NCI-H1694 treated with DMSO at 0.1 percent for 48 hours (cell line): ENCODE measurements around the gene SHISA7.
A peak's percentile ranks its signal among the peaks of the same experiment; 100 is the strongest.

Experiments used
- DNase-seq: peaks from one replicate; lab custom pipeline; 2025; lab: John Stamatoyannopoulos, UW

Gene SHISA7

DNA sequence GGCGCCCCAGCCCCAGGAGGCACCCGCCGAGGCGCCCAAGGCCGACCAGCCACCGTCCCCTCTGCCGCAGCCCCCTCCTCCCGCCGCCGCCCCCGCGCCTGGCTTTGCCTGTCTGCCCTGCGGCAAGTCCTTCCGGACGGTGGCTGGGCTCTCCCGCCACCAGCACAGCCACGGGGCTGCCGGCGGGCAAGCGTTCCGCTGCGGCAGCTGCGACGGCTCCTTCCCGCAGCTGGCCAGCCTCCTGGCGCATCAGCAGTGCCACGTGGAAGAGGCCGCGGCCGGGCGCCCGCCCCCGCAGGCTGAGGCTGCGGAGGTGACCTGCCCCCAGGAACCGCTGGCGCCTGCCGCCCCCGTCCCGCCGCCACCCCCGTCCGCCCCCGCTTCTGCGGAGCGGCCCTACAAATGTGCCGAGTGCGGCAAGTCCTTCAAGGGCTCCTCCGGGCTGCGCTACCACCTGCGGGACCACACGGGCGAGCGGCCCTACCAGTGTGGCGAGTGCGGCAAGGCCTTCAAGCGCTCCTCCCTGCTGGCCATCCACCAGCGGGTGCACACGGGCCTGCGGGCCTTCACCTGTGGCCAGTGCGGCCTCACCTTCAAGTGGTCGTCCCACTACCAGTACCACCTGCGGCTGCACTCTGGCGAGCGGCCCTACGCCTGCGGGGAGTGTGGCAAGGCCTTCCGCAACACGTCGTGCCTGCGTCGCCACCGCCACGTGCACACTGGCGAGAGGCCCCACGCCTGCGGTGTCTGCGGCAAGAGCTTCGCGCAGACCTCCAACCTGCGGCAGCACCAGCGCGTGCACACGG is 39.3 kb upstream of the SHISA7 start:
- DNase-seq: no peak

DNA sequence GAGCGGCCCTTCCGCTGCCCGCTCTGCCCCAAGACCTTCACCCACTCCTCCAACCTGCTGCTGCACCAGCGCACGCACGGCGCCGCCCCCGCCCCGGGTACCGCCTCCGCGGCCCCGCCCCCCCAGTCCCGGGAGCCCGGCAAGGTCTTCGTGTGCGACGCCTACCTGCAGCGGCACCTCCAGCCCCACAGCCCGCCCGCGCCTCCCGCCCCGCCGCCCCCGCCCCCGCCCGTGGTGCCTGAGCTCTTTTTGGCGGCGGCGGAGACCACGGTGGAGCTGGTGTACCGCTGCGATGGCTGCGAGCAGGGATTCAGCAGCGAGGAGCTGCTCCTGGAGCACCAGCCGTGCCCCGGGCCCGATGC is 38.7 kb upstream of the SHISA7 start:
- no peak for DNase-seq

- DNase-seq: no peak
Measured at GRCh38 chr19:55481148-55481793, 38.2 kb upstream of the SHISA7 start.

DNA sequence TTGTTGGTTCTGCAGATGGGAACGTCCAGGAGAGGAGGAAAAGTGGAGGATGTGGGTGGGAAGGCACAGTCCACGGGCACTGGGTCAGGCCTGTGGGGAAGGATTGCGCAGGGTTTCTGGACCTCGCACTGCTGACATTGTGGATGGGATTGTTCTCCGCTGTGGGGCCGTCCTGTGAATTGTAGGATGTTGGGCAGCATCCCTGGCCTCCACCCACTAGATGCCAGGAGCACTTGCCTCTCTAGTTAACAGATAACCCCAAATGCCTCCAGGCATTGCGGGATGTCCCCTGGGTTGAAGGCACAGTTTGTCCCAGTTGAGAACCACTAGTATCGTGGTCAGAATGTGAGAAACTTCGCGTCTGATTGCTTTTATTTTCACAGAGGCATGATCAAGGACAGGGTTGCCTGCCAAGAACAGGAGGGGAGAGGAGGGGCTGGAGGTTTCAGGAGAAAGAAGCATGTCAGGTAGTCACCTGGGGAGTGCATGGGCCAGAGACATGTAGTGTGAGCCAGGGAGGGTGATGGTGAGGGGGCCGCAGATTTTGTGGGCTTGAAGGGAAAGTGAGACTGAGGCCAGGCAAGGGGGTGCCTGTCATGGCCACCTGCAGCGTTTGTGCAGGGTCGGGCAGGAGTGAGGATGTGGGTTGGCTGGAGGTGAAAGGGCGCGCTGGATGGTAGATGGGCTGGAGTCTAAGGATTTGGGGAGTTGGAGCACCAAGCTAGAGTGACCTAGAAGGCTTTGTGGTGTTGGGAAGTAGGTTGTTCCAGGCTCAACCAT is 36.5 kb upstream of the SHISA7 start:
- no peak for DNase-seq

DNA sequence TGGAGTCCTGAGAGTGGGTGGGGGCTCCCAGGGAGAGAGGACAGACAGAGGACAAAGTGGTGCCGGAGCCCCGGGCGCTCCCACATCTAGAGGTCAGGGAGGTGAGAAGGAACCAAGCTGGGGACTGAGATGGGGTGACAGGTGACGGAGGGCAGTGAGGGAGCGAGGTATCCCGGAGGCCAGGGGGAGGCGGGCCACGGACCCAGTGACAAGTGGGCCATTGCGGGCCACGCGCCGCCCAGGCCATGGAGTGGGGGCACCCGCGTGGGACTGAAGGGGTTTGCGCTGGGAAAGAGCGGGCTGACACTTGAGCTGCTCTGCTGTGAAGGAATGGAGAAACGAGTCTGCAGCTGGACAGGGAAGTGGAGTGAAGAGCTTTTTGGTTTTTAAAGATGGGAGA is 35.9 kb upstream of the SHISA7 start:
- no peak for DNase-seq

- DNase-seq: no peak
Measured at GRCh38 chr19:55478364-55478763, 35.3 kb upstream of the SHISA7 start.

DNA sequence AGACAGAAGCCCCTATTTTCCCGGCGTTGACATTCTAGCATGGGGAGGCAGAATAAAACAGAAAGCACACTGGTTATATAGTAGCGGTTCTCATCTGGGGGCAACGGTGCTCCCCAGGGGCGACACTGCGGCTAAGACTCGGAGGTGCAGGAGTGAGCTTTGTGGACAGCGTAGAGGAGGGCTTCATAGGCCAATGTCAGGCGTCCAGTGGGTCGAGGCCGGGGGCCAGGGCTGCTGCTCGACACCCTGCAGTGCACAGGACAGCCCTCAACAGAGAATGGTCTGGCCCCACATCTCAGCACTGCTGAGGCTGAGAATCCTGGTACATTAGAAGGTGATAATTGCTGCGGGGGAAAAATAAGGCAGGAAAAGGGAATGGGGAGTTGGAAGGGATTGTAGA is 34.8 kb upstream of the SHISA7 start:
- DNase-seq: no peak

GRCh38 chr19:55476100-55476775 is 33.1 kb upstream of the SHISA7 start, which contains the start of gene ZNF628:
Gene ZNF628, plus strand, starts transcription at chr19:55476617. Its CDS starts 3,294 bp downstream, at chr19:55479911.
- DNase-seq: peak; percentile 95

DNA sequence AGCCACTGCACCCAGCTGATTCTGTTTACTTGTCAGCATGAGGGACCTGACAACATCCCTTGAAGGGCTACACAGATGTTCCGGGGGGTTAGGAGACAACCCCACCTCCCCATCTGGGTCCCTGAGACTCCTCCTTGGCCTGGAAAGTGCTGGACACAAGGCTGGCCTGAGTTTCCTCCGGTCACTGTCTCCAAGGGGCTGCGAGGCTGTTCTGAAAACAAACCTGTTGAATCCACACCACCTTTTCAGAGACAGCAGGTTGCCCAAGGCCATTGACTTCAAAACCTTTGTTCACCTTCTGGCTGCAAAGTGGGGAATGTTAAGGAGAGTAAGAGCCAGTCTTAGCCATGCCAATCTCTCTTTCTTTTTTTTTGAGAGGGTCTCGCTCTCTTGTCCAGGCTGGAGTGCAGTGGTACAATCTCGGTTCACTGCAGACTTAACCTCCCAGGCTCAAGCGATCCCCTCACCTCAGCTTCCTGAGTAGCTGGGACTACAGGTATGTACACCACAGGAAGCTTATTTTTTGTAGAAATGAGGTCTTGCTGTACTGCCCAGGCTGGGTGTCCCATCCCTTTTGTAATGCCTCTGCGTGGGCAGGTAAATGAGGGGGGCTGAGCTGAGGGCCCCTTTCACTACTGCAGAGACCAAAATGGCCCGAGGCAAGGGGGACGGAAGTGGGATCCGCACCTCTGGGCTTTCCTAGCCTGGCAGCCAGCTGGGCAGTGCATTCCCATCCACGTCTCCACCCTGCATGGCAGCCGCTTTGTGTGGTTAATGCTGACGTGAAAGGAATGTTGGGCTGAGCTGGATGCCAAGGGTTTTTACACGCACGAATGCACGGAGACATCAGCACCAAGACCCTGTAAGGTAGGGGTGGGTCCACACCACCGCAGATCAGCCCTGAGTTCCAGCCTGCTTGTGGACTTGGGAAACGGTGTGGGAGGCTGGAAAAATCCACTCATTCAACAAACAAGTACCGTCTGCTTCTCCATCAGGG is 31.5 kb upstream of the SHISA7 start:
- no peak for DNase-seq

DNA sequence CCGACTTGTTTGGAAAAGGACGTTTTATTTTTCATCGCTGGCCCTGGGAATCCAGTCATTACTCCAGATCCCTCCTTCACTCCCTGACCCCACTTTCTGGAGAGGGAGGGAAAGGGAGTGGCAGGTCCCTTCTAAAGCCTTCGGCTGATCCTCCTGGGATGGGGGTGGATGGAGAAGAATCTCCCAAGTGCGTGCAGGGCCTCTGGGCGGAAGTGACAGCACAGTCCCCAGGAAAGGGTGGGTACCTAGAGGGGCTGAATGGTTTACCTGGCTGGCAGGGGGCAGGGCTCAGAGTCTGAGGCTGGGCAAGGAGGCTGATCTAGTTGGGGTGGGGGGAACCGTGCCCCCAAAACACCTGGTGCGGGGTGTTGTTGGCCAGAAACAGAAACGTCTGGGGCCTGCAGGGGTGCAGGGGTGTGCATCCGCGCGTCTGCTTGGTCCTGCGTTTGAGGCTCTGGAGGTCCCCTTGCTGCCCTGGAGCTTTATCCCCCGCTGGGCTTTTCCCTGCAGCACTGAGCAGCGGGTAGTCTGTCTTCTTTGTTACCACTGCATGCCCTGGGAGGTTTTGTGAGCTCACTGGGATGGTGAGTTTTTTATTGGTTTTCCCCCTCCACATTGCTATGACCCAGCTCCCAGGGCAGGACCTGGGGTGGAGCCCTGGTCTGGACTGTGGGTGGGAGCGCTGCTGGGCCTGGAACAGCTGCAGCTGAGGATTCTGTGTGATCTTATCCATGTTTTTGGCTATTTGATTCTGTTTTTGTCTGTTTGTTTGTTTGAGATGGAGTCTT is 30.3 kb upstream of the SHISA7 start:
- DNase-seq: no peak

GRCh38 chr19:55472463-55472862 is 29.4 kb upstream of the SHISA7 start:
- no peak for DNase-seq

DNA sequence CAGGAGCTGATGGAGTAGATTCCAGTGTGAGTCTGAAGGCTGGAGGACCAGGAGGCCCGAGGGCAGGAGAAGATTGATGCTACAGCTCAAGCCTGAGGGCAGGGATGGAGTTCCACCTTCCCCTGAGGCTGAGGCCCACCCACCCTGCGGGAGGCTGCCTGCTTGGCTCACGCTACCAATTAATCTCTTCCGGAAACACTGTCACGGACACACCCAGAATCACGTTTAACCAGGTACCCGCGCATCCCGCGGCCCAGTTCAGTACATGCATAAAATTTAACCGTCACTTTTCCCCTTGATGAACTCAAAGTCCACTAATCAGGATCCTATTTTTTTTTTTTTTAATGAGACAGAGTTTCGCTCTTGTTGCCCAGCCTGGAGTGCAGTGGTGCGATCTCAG is 28.2 kb upstream of the SHISA7 start:
- no peak for DNase-seq

DNA sequence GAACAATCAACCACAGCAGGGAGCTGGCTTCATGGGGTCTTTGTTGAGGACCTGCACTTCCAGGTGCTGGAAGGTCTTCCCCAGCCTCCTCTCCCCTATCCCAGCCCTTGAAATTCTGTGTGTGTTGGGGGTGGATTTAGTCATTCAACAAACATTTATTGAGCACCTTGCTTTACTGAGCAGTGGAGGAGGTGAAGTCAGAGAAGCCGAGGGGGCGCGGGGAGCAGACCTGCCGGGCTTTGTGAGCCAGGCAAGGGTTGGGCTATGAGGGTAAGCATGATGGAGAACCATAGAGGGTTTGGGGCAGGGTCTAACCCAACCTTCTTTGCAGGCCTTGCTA is 24.9 kb upstream of the SHISA7 start:
- no peak for DNase-seq

- no peak for DNase-seq
Measured at GRCh38 chr19:55467236-55468053, 24.3 kb upstream of the SHISA7 start.

DNA sequence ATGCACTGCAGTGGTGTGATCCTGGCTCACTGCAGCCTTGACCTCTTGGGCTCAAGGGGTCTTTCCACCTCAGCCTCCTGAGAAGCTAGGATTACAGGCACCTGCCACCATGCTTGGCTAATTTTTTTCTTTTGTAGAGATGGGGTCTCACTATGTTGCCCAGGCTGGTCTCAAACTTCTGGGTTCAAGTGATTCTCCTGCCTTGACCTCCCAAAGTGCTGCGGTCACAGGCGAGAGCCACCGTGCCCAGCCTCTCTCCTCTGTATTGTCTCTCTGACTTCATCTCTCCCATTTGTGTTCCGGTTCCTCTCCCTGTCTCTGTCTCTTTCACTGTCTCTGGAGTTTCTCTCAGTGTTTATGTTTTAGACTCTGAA is 23.1 kb upstream of the SHISA7 start:
- no peak for DNase-seq

DNA sequence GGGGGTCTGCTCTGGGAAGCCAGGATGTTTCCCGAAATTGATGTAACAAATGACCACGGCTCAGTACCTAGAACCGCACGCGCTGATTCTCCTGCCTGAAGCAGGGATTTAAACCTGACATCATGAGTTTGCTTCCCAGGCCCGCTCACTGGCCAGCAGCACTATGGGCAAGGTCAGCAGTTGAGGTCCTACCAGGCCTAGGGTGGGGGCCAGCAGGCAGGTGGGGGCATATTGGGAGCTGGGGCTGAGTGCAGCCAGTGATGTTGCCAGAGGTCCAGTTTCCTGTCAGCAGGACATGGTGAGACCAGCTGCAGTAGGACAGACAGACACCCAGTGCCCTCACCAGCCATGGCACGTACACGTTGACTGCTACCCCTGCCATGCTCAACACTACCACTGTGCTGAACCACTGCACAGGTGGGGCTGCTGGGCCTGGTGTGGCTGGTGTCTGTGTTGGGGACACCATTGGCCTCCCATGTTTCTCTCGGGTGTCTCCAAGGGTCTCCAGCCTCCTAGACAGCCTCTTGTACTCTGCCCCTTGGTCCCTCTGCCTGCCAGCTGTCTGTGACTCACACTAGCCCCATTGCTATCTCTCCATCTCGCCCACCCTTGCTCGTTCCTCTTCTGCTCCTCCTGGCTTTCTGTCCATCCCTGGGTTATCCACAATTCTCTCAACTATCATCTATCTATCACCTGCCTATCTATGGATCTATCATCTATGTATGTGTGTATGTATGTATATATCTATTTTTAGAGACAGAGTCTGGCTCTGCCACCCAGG is 22.6 kb upstream of the SHISA7 start:
- DNase-seq: no peak

DNA sequence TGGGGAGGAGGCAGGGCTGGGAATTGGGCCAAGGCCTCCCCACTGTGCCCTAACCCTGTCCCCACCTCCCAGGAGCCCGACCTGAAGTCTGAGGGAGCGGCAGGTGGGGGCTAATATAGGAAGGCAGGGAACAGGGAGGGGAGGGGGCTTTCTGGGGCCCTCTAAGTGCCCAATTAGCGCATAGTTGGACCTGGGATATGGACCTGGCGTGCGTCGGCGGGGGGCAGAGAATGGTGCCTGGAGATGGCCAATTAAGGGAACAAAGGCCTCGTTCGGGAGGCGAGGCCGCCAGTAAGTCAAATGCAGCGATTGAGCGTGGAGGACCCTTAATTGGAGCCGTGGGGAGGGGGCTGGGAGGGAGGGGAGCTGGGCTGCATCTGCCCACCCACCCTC is 21.6 kb upstream of the SHISA7 start, which contains the start of gene C19orf85:
Gene C19orf85 (minus strand): TSS at position 90 of the 393 bp plus-strand sequence. CDS start 197 bp downstream, outside the sequence.
- DNase-seq: no peak

GRCh38 chr19:55464039-55464661 is 21.1 kb upstream of the SHISA7 start:
- DNase-seq: no peak
